Measurements from ENCODE around the gene STX19.
"Not testable (repeated sequence)": the region's sequence is repeated elsewhere in the genome, so short reads cannot be mapped to it uniquely, and the experiment has no call there.

Gene STX19

GRCh38 chr3:93979850-93980676 lies 48.3 kb downstream of the STX19 start, which contains the start of gene ARL13B:
ARL13B (plus strand) TSS chr3:93980155; CDS start chr3:93980424, 269 bp downstream.
- WGBS, 2 experiments: 0% methylated on average over 66 of the region's 66 CpGs

DNA sequence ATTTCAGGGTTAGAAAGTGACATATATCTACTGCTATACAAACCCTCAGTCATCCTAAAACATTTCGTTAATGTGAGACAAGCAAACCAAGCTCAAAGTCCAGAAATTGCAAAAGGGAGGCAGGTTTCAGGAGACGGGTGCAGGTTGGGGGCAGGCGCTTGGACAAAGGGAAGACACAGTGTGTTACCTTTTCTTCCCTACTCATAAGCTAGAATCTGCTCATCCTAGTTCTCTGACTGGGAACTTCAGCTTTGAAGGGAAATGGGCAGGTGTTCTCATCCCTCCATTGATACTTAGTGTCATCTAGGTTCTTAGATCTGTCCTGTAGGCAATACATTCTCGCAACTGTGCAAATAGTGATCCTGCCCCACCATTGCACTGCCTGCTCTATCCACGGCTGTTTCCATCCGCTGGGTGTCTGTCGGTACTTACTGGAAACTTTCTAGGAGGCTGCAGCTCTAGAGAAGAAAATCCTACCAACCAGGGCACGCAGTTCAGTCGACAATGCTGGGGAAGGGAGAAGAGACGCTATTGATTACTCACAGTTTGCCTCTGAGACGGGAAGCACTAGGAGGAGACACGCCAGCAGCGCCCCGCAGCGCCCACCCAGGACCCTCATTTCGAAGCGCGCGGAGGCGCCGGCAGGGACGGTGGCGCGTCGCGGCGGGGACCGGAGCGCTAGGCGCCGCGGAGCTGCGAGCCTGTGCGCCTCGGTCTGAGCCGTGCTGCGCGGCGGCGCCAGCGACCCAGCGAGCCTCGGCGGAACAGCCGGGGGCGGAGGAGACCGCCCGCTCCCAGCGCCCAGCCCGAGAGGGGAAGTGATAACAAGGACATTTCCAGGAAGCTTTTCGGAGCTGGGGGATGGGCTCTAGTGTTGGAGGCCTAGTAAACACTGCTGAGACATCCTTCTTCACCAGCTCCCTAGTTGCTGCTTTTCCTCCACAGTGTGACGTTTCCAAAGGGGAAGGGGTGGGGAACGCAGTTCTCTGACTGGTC lies 55.0 kb downstream of the STX19 start, which contains the start of gene PROS1:
Gene PROS1 (minus strand): TSS at position 766 of the 996 bp plus-strand sequence. CDS start 147 bp downstream, at position 619.
- WGBS, 2 experiments: 5 to 6% methylated on average over 53 of the region's 53 CpGs
- peak within 1 kb of the TSS; percentile 56 for H3K4me3 ChIP-seq (ENCODE audit: insufficient read depth, low read depth, low read length)
- H3K27me3 ChIP-seq (ENCODE audit: control insufficient read depth, insufficient read depth, low read length, poor library complexity, severe bottlenecking): peaks cover 27% of the 10 kb centered on the region
- H3K36me3 ChIP-seq (ENCODE audit: control insufficient read depth, insufficient read depth, low read length): no peaks in the 10 kb centered on the region
- peak within 1 kb of the TSS; percentile 63 for H3K27ac ChIP-seq (ENCODE audit: insufficient read depth, low read depth, low read length, poor library complexity, severe bottlenecking)
- H3K4me1 ChIP-seq (ENCODE audit: control insufficient read depth, insufficient read depth, low read length): peaks cover 4% of the 10 kb centered on the region
- no peaks in the 10 kb centered on the region for H3K9me3 ChIP-seq (ENCODE audit: control insufficient read depth, low read length)

More at GRCh38 chr3:93979850-93980676, 48.3 kb downstream of the STX19 start, which contains the start of gene ARL13B:
- Histone ChIP-seq H3K4me3 (ENCODE audit: insufficient read depth, low read depth, low read length) (peak within 1 kb of the TSS; percentile 65), H3K27me3 (ENCODE audit: control insufficient read depth, insufficient read depth, low read length, poor library complexity, severe bottlenecking) (peaks cover 11% of the 10 kb centered on the region), H3K27ac (ENCODE audit: insufficient read depth, low read depth, low read length, poor library complexity, severe bottlenecking) (peak within 1 kb of the TSS; percentile 86), H3K4me1 (ENCODE audit: control insufficient read depth, insufficient read depth, low read length) (peaks cover 6% of the 10 kb centered on the region), H3K36me3 (ENCODE audit: control insufficient read depth, insufficient read depth, low read length) (no peaks in the 10 kb centered on the region), H3K9me3 (ENCODE audit: control insufficient read depth, low read length) (no peaks in the 10 kb centered on the region)

DNA sequence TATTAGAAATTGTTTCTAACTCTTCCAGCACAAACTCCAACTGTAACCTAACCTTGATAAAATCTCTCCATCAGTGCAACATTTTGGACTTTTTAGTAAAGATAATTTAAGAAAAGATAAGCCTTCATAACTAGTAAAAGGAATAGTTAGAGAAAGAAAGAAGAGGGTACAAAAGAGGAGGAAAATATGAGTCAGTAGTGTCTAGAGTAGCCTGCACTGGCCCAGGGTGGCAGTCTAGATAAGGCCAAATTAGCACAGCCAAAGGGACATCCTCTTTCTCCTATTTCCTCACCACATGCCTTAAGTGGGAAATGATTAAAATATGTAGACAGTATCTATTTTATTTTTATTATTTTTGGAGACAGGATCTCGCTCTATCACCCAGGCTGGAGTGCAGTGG lies 58.4 kb downstream of the STX19 start:
- no peak overlapping the region for H3K27ac ChIP-seq (ENCODE audit: insufficient read depth, low read depth, low read length, poor library complexity, severe bottlenecking)
- no peaks in the 10 kb centered on the region for H3K9me3 ChIP-seq (ENCODE audit: control insufficient read depth, low read length)
- peaks cover 4% of the 10 kb centered on the region for H3K4me1 ChIP-seq (ENCODE audit: control insufficient read depth, insufficient read depth, low read length)
- no peaks in the 10 kb centered on the region for H3K36me3 ChIP-seq (ENCODE audit: control insufficient read depth, insufficient read depth, low read length)
- 91 to 100% methylated on average over 1 of the region's 1 CpG for WGBS, 2 experiments
- H3K4me3 ChIP-seq (ENCODE audit: insufficient read depth, low read depth, low read length): no peak overlapping the region
- H3K27me3 ChIP-seq (ENCODE audit: control insufficient read depth, insufficient read depth, low read length, poor library complexity, severe bottlenecking): peaks cover 16% of the 10 kb centered on the region

DNA sequence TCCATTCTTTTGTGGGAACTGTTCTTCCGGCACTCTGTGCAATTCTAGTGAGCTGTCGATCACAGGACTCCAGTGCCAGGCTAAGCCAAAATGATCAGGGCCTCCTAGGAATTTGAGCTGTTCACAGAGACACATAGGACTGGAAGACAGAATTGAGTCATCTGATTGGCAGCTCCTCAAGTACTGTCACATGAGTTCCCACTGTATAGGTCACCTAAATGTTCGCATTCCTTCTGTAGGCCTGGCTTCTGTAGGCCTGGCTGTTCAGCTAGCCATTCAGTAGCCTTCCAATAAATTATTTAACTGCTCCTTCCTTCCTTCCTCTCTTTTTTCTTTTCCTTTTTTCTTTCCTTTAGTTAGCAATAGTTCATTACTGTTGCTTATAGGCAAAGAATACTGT lies 59.0 kb downstream of the STX19 start:
- 91 to 99% methylated on average over 3 of the region's 3 CpGs for WGBS, 2 experiments

DNA sequence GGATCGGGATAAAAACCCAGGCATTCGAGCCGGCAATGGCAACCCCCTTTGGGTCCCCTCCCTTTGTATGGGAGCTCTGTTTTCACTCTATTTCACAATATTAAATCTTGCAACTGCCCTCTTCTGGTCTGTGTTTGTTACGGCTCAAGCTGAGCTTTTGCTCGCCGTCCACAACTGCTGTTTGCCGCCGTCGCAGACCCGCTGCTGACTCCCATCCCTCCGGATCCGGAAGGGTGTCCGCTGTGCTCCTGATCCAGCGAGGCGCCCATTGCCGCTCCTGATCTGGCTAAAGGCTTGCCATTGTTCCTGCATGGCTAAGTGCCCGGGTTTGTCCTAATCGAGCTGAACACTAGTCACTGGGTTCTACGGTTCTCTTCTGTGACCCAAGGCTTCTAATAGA lies 63.3 kb downstream of the STX19 start:
- not testable (repeated sequence) for H3K4me3 ChIP-seq (ENCODE audit: insufficient read depth, low read depth, low read length); H3K4me1 ChIP-seq (ENCODE audit: control insufficient read depth, insufficient read depth, low read length); H3K27ac ChIP-seq (ENCODE audit: insufficient read depth, low read depth, low read length, poor library complexity, severe bottlenecking); H3K9me3 ChIP-seq (ENCODE audit: control insufficient read depth, low read length); H3K36me3 ChIP-seq (ENCODE audit: control insufficient read depth, insufficient read depth, low read length); H3K27me3 ChIP-seq (ENCODE audit: control insufficient read depth, insufficient read depth, low read length, poor library complexity, severe bottlenecking)
- 92 to 94% methylated on average over 19 of the region's 19 CpGs for WGBS, 2 experiments

More for the DNA sequence above, 59.0 kb downstream of the STX19 start:
- Histone ChIP-seq H3K9me3 (ENCODE audit: control insufficient read depth, low read length) (no peaks in the 10 kb centered on the region), H3K36me3 (ENCODE audit: control insufficient read depth, insufficient read depth, low read length) (no peaks in the 10 kb centered on the region), H3K27me3 (ENCODE audit: control insufficient read depth, insufficient read depth, low read length, poor library complexity, severe bottlenecking) (peaks cover 16% of the 10 kb centered on the region), H3K27ac (ENCODE audit: insufficient read depth, low read depth, low read length, poor library complexity, severe bottlenecking) (no peak overlapping the region), H3K4me3 (ENCODE audit: insufficient read depth, low read depth, low read length) (no peak overlapping the region), H3K4me1 (ENCODE audit: control insufficient read depth, insufficient read depth, low read length) (peaks cover 4% of the 10 kb centered on the region)

All from ectodermal cell (in vitro differentiated cells).